ENCODE data around the gene SLC28A3.

- TF ChIP-seq SIN3A (IDR thresholded peaks at IDR 0.05; ENCODE audit: borderline replicate concordance, insufficient read depth, low read depth, low read length): no peak
- no peak for TF ChIP-seq POLR2AphosphoS5 (IDR thresholded peaks at IDR 0.05; ENCODE audit: low read depth, low read length)
- TF ChIP-seq, protein P1, sequence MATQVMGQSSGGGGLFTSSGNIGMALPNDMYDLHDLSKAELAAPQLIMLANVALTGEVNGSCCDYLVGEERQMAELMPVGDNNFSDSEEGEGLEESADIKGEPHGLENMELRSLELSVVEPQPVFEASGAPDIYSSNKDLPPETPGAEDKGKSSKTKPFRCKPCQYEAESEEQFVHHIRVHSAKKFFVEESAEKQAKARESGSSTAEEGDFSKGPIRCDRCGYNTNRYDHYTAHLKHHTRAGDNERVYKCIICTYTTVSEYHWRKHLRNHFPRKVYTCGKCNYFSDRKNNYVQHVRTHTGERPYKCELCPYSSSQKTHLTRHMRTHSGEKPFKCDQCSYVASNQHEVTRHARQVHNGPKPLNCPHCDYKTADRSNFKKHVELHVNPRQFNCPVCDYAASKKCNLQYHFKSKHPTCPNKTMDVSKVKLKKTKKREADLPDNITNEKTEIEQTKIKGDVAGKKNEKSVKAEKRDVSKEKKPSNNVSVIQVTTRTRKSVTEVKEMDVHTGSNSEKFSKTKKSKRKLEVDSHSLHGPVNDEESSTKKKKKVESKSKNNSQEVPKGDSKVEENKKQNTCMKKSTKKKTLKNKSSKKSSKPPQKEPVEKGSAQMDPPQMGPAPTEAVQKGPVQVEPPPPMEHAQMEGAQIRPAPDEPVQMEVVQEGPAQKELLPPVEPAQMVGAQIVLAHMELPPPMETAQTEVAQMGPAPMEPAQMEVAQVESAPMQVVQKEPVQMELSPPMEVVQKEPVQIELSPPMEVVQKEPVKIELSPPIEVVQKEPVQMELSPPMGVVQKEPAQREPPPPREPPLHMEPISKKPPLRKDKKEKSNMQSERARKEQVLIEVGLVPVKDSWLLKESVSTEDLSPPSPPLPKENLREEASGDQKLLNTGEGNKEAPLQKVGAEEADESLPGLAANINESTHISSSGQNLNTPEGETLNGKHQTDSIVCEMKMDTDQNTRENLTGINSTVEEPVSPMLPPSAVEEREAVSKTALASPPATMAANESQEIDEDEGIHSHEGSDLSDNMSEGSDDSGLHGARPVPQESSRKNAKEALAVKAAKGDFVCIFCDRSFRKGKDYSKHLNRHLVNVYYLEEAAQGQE (IDR thresholded peaks at IDR 0.05; ENCODE audit: insufficient read depth in 1 of 2, low read depth in 2 of 2, low read length in 1 of 2): no peak
- no peak for TF ChIP-seq CTCF (IDR thresholded peaks at IDR 0.05)
Observed at GRCh38 chr9:84383178-84383577, 42.6 kb upstream of the SLC28A3 start.
